Measurements from ENCODE around the gene DUSP8.

DUSP8 gene

DNA sequence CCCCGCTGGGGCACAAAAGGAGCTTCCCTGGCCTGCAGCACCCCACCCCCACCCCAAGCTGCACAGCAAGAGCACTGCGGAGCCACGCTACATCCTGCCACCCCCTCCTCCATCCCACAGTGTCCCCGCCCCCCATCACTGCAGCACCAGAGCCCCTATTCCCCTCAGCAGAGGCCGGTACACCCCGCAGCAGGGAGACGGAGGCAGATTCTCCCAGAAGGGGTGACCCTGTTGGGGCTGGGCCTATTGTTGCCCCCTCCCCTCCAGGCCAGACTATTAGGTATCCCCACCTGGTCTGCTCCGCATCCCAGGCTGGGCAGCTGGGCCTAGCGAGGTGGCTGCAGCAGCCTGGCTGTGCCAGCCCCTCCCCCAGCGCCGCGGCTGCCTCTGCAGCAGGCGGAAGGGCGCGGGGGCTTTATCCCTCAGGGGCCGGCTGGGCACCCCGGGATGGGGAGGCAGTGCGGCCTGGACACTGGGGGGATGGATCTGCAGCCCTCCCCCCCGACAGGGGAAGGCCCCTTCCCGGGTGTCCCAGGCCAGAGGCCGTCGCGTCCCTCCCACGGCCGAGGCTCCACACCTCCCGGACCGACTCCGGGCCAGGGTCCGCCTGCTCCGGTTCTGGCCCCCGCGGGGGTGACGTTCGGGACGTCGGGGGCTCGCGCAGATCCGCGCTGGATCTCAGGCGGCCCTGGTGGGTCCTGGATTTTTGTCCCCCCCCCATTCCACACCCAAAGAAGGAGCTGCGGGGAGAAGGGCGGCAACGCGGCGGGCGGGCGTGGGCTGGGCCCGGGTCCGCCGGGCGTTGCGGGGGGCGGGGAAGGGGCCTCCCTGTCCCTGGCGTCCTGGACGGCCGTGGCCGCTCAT, 943 bp downstream of the DUSP8 start:
- DNase-seq (ENCODE audit: low read depth) = peak; percentile 5
- peak overlapping the region; percentile 42 for H3K4me3 ChIP-seq (ENCODE audit: low read depth, low read length)

DNA sequence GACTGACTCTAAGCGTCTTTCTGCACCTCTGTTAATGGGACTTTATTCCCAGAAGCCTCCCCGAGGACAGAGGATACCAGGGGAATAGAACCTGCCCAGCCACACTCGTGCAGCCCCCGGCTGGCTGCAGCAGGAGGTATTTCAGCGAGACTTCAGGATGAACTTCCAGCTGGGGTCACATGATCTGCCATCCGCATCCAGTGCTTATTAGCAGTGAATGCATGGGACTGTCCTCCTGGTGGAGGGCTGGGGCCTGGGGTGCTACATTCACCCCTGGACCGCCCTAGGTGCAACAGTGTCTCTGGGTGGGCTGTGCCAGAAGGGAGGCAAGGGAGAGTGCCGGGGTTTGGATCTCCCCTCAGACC, 1.6 kb downstream of the DUSP8 start:
- no peak overlapping the region for H3K4me3 ChIP-seq (ENCODE audit: low read depth, low read length)
- DNase-seq (ENCODE audit: low read depth) = no peak
- TF ChIP-seq, protein P1, sequence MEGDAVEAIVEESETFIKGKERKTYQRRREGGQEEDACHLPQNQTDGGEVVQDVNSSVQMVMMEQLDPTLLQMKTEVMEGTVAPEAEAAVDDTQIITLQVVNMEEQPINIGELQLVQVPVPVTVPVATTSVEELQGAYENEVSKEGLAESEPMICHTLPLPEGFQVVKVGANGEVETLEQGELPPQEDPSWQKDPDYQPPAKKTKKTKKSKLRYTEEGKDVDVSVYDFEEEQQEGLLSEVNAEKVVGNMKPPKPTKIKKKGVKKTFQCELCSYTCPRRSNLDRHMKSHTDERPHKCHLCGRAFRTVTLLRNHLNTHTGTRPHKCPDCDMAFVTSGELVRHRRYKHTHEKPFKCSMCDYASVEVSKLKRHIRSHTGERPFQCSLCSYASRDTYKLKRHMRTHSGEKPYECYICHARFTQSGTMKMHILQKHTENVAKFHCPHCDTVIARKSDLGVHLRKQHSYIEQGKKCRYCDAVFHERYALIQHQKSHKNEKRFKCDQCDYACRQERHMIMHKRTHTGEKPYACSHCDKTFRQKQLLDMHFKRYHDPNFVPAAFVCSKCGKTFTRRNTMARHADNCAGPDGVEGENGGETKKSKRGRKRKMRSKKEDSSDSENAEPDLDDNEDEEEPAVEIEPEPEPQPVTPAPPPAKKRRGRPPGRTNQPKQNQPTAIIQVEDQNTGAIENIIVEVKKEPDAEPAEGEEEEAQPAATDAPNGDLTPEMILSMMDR (conservative IDR thresholded peaks at IDR 0.05; ENCODE audit: low read depth, low read length) = no peak

More for the DNA sequence above, 943 bp downstream of the DUSP8 start:
- TF ChIP-seq, protein P1 (conservative IDR thresholded peaks at IDR 0.05; ENCODE audit: low read depth, low read length) = no peak

DNA sequence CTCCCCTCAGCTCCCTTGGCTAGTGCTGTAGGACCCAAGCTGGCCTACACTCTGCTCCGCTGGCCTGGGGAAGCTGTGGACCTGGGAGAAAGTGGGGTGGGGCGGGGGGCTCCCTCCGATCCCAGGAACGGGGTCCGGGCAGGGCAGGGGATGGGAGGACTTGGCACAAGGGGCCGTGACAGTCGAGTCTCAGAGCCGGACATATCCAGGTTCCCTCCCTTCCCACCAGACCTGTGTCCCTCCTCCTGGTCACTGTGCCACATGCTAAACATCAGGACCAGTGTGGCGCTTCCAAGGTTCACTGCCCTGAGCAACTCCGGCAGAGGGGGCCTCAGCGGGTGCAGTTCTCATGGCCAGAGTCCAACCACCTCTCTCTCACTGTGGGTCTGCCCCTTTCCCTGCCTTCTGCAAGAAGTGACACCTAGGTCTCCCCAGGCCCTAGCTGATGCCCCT, 2.0 kb downstream of the DUSP8 start:
- no peak overlapping the region for H3K4me3 ChIP-seq (ENCODE audit: low read depth, low read length)
- TF ChIP-seq, protein P1 (conservative IDR thresholded peaks at IDR 0.05; ENCODE audit: low read depth, low read length) = no peak
- DNase-seq (ENCODE audit: low read depth) = no peak

DNA sequence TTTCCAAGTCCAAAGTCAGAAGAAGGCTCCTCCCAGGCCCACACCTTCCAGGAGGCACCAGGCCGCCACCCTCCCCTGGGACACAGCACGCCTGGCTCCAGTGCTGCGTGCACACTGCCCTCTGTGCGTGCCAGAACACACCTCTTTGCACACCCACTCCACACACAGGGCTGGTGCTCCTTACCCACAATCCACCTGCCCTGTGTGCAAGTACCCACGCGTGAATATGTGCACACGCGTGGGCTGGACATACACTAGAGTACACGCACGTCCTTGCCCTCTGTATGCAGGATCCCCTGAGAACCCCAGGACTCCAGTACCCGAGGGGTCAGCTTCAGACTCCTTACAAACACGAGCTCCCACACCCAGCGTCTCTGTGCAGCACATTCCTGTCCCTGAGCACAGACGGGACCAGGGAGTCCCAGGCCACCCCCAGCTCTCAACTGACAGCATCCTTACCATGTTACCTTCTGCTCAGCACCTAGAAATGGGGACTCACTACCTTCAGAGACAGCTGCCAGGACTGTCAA, 2.8 kb downstream of the DUSP8 start:
- DNase-seq (ENCODE audit: low read depth) = no peak
- TF ChIP-seq, protein P1 (conservative IDR thresholded peaks at IDR 0.05; ENCODE audit: low read depth, low read length) = no peak

DNA sequence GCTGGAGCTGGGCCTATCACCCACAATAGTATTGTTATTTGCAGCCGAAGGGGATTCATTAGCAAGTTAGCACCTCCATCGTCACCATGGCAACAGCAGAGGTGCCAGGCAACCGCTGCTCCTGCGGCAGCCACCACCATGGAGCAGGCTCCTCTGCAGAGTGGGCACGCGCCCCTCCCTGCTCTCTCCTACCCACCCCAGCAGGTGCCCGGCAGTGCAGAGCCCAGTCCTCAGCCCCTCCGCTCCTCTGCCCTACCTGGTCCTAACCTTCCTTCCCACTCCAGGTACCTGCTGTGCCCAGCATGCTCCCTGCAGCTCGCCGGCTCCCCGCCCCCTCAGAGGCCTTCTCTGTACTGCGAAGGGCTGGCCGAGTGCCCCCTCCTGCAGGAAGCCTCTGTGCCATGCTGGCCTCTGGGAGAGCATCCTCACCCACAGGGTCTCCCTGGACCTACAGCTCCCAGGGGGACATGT, 3.6 kb downstream of the DUSP8 start:
- DNase-seq (ENCODE audit: low read depth) = no peak
- TF ChIP-seq, protein P1 (conservative IDR thresholded peaks at IDR 0.05; ENCODE audit: low read depth, low read length) = no peak
- H3K4me3 ChIP-seq (ENCODE audit: low read depth, low read length) = no peak overlapping the region

More for the DNA sequence above, 2.8 kb downstream of the DUSP8 start:
- no peak overlapping the region for H3K4me3 ChIP-seq (ENCODE audit: low read depth, low read length)

DNA sequence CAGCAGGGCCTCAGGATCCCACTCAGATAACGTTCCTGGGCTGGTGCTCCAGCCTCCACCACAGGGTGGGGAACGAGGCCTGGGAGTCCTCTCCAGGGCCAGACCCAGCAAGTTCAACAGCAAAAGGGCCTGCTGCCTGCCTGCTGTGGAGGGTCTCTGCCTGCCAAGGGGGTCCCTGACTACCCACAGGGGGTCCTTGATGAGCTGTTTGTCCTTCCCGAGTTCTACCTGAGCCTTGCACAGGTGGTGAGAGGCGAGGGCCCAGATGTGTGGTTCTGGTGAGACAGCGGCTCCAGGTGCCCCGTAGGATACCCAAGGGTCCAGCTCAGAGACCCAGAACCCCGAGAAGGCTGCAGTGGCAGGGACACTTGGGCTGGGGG, 4.4 kb downstream of the DUSP8 start:
- TF ChIP-seq, protein P1 (conservative IDR thresholded peaks at IDR 0.05; ENCODE audit: low read depth, low read length) = no peak
- no peak for DNase-seq (ENCODE audit: low read depth)
- no peak overlapping the region for H3K4me3 ChIP-seq (ENCODE audit: low read depth, low read length)
